ENCODE results near the gene DNAJC25.
"Not testable (repeated sequence)": the region's sequence is repeated elsewhere in the genome, so short reads cannot be mapped to it uniquely, and the experiment has no call there.

The DNAJC25 gene

DNA sequence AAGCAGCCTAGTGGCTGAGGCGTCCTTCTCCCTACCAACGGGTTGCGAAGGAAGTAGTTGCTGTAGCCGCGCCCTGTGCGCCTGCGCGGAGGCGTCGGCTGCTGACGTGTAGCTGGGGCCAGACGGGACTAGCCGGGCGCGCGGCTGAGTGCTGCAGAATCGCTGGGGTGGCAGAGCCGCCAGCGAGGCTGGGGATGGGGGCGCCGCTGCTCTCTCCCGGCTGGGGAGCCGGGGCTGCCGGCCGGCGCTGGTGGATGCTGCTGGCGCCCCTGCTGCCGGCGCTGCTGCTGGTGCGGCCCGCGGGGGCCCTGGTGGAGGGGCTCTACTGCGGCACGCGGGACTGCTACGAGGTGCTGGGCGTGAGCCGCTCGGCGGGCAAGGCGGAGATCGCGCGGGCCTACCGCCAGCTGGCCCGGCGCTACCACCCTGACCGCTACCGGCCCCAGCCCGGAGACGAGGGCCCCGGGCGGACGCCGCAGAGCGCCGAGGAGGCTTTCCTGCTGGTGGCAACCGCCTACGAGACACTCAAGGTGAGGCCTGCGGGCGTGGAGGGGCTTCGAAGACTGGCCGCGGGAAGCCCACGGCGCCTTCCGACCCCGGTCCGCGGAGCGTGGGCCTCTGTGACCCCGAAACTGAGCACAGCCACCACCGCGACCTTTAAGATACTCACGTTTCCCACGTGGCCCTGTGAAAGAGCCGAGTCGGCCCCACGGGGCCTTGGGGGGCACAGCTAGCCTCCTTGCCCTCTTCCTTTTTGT lies at the start of gene DNAJC25:
TSS of gene DNAJC25 (plus strand) at position 121 of the 758 bp plus-strand sequence. CDS start at position 195, 74 bp downstream.
- DNase-seq (ENCODE audit: low read depth) = peak; percentile 90

DNA sequence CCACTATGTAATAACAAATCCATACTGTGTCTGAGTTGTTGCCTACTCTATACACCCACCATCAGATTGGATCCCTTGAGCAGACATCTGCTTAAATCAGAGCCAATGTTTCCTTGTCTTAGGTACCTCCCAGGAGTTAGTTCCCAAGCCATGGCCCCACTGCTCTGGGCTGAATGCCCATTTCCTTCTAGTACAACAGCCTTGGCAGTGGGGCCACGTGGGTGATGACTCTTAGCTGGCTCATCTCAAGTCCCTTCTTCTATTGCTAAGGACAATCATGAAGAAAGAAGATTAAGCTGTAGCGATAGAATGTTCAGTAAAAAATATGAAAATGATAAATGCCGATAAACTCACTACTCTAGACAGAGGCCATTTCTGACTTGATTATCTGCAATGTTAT lies 48.2 kb upstream of the DNAJC25 start:
- no peak for DNase-seq (ENCODE audit: low read depth)

DNA sequence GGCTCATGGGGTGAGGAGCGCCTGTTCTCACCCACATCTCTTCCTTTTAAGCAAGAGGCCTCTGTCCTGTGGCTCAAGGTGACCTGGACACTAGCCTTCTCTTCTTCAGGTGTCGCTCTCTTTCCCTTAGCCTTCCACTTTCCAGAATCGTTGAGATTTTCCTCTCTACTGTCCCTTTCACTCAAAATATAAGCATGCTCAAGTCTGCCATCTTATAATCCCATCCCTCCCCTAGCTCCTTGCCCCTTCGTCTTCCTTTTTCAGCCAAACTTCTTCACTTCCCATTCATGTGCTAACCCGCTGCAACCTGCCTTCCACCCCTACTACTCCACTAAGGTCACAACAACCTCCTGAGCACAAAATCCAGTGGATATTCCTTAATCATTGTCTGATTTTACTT lies 44.8 kb upstream of the DNAJC25 start:
- no peak for DNase-seq (ENCODE audit: low read depth)

DNA sequence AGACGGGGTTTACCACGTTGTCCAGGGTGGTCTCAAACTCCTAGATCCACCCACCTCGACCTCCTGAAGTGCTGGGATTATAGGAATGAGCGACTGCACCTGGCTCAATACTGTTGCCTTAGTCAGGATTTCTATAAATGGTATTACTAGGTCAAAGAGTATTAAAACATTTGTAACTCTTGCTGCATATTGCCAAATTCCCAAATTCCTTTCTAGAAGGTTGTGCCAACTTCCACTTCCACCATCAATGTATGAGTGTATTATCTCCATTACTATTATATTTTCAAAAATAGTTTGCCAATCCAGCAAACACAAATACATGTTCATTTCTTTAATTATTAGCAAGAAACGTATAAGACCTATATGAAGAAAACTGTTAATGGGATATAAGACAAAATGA lies 42.3 kb upstream of the DNAJC25 start:
- no peak for DNase-seq (ENCODE audit: low read depth)

DNA sequence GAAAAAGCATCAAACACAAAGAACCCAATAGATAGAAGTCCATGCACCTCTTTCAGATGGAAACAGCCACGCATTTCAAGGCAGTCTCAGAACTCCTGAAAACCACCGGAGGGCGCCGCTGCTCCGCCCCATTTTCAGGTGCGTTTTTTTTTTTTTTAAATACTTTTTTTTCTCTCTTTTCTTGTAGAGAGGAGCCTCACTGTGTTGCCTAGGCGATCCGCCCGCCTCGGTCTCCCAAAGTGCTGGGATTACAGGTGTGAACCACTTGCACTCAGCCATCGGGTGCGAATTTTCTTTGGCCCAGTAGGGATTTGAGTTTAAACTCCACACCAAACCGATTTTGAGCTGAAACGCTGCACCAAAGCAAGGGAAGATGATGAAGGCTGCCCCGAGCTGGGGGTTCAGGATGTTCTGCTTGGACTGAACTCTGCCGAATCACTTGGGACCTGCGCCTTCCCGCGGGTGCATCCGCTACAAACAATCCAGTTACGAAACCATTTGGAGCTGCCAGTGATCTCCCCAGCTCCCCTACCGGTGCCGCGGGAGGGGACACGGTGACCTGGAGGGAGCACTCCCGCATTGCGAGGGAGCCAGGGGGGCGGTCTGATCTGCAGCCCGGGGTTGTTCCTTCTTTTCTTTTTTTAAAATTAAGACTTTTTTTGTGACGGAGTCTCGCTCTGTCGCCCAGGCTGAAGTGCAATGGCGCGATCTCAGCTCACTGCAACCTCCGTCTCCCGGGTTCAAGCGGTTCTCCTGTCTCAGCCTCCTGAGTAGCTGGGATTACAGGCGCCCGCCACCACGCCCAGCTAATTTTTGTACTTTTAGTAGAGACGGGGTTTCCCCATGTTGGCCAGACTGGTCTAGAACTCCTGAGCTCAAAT lies 33.0 kb upstream of the DNAJC25 start:
- DNase-seq (ENCODE audit: low read depth) = no peak

DNA sequence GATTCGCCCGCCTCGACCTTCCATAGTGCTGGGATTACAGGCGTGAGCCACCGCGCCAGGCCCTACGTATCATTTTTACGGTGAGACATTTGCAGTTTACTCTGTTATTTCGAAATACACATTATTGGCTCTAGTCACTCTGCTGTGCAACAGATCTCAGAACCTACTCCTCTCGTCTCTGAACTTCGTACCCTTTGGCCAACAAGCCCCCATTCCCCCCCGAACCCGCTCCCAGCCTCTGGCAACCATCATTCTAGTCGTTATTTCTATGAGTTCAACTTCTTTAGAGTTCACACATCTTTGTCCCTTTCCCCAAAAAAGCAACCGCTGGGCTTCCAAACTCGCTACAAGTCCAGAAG lies 32.4 kb upstream of the DNAJC25 start:
- no peak for DNase-seq (ENCODE audit: low read depth)

DNA sequence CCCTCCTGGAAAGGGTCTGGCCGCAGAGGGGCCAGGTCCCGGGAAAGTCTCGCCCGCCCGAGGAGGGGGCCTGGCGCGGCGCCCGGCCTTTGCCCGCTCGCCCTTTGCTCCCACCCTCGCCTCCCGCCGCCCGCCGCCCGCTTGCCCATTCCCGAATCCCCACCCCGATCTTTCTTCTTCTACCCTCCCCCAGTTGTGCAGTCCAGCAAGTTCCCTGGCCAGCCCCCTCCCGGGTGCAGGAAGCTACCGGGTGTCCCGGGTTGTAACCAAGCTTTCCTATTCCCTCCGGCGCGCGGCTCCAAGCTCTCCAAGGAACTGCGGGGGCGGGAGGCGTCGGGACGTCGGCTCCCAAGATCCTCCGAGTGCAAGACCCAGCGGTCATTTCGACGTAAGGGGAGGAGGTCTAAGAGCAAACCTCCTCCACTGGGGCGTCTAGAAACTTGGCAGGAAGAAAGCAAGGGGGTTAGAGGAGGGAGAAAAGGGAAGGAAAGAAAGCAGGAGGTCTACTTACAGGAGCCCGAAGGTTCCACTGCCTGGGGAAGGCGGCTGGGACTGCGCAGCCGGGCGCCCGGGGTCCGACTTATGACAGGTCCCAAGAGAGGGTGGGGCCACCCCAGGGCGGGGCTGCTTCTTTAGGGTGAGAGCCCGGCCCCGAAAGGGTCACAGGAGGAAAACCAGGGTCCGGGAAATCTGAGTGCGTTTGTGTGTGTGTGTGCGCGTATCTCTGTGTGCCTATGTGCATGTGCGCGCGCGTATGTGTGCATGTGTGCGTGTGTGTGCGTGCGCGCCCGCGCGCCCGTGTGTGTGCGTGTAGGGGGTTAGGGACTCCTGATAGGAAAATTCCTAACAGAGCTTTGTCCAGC lies 31.8 kb upstream of the DNAJC25 start, which contains the start of gene PTGR1:
TSS of gene PTGR1 (minus strand) at position 556 of the 863 bp plus-strand sequence. CDS start 2,225 bp downstream, outside the sequence.
- DNase-seq (ENCODE audit: low read depth) = no peak

DNA sequence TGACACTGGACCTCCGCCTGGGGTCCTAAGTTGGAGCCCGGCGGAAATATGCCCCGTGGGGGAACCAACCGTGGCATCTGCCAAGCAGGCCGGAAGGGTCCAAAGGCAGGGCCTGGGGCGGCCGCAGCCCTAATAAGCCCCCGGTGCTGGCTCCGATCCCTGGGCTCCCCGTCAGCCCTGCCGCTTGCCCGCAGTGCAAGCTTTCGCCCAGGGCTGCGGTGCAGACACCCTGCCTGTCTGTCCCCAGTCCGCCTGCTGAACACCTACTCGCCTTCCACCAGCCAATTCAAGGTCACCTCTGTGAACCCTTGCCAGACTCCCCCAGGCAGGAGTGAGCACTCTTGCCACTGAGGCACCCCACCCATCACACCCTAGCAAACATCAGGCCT lies 31.2 kb upstream of the DNAJC25 start:
- DNase-seq (ENCODE audit: low read depth) = no peak

DNA sequence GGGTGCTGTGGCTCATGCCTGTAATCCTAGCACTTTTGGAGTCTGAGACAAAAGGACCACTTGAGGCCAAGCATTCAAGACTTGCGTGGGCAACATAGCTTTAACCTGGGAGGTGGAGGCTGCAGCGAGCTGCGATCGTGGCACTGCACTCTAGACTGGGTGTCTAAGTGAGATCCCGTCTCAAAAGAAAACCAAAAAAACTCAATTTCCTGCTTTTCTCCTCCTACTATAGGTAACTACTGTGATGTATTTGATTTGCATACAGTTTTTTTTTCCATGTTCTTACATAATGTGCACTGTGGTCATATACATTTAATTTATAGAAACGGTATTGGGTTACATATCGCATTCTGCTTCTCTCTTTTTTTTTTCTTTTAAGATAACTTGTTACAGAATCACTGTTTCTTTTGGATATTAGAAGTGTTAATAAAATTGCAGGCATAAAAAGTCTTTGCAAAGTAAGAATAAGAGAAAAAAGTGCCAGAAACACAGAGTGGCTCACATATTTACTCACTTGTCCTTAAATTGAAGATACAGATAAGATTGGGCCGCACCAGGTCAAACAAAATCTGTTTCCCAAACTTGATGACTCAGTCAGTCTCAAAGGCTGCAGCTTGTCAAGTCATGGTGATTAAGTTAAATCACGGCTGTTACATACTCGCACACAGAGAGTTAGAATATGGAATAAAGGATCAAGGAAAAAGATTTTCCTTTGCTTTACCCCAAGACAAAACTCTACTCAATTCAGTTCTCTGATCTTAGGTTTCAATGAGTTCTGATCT lies 29.7 kb upstream of the DNAJC25 start:
- DNase-seq (ENCODE audit: low read depth) = no peak

DNA sequence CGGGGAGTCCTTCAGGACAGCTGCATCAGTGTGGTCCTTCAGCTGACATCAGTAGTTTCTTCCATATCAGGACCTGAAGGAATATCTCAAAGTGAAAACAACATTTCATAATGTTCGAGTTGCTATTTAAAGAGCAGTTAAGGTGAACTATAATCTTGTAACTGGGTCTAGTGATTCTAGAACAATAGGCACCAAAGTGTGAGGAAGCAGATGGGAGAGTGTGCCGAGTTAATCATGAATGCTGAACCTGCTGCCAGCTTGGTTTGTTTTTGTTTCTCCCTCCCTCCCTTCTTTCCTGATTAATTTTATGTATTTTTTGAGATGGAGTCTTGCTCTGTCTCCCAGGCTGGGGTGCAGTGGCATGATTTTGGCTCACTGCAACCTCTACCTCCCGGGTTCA lies 28.1 kb upstream of the DNAJC25 start:
- DNase-seq (ENCODE audit: low read depth) = no peak

DNA sequence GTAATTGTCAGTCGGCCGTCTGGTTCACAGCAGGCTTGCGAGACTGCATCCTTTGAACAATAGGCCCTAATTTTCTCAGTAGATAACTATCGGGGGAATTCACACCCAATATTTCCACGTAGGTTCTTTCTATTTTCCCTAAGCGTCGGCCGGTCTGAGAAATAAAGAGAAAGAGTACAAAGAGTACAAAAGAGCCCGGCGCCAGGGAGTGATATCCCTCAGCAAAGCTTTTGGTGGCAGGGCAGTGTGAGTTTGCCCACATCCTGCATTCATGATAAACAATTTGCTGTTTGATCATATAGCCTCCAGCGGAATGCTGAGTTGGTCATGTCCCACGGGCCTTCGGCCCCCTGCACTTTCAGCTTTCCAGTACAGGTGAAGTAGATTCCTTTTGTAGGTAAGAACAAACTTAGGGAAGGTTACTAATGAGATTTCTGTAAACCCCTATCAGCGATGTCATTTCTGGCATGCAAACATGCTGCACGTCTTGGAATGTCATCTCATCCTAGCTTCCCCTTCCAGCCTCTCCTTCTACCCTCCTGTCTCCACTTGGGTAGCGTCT lies 27.0 kb upstream of the DNAJC25 start:
- no peak for DNase-seq (ENCODE audit: low read depth)

DNA sequence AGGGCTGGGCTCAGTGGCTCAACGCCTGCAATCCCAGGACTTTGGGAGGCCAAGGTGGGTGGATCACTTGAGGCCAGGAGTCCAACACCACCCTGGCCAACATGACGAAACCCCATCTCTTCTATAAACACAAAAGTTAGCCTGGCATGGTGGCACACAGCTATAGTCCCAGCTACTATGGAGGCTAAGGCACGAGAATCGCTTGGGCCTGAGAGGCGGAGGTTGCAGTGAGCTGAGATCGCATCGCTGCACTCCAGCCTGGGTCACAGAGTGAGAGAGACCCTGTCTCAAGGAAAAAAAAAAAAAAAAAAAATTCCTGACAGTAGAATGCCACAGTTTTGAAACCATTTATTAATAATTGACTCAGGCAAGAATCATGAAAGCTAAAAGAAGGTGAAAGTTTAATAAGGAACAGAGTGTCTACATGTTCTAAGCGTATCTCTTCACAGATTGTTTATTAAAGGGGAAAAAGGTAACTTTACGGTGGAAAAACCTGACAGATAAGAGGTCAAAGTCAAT lies 26.0 kb upstream of the DNAJC25 start:
- no peak for DNase-seq (ENCODE audit: low read depth)

DNA sequence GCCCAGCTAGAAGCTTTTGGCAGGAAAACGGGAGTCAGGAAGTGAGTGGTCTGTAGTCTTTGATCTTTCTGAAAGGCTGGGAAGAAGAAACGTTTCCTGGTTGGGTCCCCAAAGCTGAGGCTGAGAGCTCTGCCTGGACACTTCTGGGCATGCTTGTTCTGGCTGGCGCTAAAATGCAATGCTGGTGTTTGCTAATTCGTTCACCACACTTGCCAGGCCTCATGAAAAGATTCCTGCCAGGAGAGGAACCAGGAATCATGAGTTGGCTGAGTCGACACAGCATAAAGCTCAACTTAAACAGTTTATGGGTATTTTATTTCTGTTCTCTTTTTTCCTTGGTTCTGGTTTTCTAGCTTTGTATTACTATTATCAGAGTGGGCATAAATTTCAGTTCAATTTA lies 21.0 kb upstream of the DNAJC25 start:
- DNase-seq (ENCODE audit: low read depth) = no peak

DNA sequence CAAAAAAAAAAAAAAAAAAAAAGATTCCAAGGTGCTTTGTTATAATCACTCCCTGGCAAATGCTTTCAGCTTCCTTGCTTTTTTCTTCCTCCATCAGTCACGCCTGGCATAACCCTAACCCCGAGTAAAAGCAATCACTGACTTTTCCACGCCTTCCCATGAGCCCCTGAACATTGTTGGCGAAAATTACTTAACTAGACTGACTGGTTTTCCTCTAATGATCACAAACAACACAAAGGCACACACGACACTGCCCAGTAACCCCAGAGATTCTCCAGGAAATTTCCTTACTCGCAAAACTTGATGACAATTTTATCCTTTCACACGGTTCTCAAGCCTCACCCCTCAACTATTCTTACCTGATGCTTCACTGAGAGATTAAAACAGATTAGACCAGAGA lies 20.3 kb upstream of the DNAJC25 start:
- no peak for DNase-seq (ENCODE audit: low read depth)

DNA sequence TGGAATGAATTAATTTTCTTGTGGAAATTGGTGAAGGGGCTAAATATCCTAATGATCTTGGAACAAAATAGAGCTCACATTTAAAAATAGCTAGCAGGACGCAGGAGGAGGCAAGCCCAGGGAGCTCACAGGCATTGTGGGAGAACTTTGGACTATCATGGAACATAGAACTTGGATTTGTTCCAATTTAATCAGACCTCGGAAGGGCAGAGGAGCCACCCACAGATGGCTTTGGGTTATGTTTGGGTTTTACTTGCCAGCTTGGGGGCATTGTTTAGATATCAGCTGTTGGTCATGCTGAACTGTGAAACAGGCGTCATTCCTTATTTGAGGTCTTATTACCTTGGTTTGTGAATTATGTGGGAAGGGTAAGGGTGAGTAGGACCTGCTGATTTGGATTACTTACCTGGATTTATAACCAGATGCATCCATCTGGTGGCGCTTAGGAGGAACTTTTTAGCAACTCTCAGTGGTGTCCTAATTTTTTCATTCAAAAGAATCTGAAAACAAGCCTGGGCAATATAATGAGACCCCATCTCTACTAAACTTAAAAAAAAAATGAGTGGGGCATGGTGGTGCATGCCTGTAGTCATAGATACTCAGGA lies 17.6 kb upstream of the DNAJC25 start:
- DNase-seq (ENCODE audit: low read depth) = no peak

DNA sequence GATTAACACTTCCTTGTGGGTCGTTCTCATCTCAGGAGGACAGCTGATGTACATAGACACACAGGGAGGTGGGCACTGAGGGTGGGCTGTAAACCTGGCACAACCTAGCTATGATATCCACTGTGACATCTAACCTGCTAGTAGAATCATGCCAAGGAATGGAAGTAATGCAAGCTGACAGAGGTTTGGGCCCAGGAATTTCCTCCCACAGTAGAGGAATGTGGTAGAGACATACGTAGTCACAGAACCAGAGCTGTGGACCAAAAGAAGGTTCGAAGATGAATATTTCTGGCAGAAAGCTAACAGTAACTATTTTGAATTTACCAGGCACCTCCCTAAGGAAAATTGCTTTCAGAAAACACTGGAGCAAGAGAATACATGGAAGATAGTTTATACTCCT lies 15.2 kb upstream of the DNAJC25 start:
- no peak for DNase-seq (ENCODE audit: low read depth)

DNA sequence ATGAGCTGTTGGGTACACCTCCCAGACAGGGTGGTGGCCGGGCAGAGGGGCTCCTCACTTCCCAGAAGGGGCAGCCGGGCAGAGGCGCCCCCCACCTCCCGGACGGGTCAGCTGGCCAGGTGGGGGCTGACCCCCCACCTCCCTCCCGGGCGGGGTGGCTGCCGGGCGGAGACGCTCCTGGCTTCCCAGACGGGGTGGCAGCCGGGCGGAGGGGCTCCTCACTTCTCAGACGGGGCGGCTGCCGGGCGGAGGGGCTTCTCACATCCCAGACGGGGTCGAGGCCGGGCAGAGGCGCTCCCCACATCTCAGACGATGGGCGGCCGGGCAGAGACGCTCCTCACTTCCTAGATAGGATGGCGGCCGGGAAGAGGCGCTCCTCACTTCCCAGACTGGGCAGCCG lies 13.8 kb upstream of the DNAJC25 start:
- DNase-seq (ENCODE audit: low read depth) = not testable (repeated sequence)

DNA sequence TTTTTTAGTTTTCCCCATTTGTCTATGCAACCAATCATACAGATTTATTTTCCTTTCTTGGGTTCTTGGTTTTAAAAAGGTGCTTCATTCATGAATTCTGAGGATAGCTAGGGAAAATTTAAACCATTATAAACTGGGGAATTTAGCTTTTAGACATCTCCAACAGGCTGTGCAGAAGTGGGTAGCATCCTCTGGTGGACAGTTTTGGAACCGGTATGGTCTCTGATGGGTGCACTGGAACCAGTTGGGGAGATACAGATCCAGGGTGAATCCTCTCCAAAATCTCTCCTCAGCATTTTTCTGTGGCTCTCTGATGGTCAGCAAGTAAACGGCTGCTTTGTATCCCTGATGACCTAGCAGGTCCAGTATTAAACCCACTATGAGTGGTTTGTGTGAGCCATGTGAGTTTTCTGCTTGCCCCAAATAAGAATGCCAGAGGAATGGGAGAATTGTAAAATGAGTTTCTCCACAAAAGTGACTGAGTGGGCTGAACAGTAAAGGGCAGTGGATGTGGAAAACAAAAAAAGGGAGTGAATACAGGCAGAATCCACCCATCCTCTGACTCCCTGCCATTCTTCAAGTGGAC lies 9.1 kb upstream of the DNAJC25 start:
- no peak for DNase-seq (ENCODE audit: low read depth)

DNA sequence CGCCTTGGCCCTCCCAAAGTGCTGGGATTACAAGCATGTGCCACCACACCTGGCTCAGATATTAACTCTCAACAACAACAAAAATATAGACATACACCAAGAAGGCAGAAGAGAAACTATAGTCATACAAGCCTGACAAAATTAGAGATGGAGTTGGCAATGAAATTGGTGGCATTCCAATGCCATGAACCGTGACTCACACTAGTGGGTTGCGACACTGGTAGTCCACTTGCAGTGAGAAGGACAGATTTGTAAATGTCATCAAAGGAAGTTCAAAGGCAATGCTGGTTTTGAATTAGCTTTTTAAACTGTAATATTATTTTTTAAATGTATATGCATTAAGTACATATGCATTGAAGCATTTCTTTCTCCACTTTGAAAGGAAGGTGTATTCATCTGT lies 8.5 kb upstream of the DNAJC25 start:
- no peak for DNase-seq (ENCODE audit: low read depth)
